ENCODE data around the gene DOK6.

DOK6 gene

GRCh38 chr18:69569133-69569532 is 168.4 kb downstream of the DOK6 start:
- H3K79me2 ChIP-seq (ENCODE audit: control insufficient read depth, insufficient read depth, low read length, poor library complexity) = no peaks in the 10 kb centered on the region
- H3K14ac ChIP-seq (ENCODE audit: low read length) = no peak overlapping the region
- H4K8ac ChIP-seq (ENCODE audit: low read depth, low read length) = no peak overlapping the region
- H4K91ac ChIP-seq (ENCODE audit: low read depth, low read length) = no peak overlapping the region
- no peak overlapping the region for H4K12ac ChIP-seq (ENCODE audit: low read depth, low read length)
- no CpG with 5 or more reads among the region's 2 CpGs for WGBS (ENCODE audit: extremely low coverage, insufficient coverage, insufficient read length)
- no peak overlapping the region for H3K18ac ChIP-seq (ENCODE audit: low read length)
- peaks cover 10% of the 10 kb centered on the region for H3K9me3 ChIP-seq (ENCODE audit: insufficient read depth, low read depth, low read length)
- no peak overlapping the region for H2AFZ ChIP-seq (ENCODE audit: insufficient read depth, low read length, poor library complexity)
- H3K4me3 ChIP-seq (ENCODE audit: low read depth, low read length) = no peak overlapping the region
- H3K23ac ChIP-seq (ENCODE audit: low read length) = no peak overlapping the region
- H2BK5ac ChIP-seq (ENCODE audit: low read depth, low read length, poor library complexity) = no peak overlapping the region
- no peak overlapping the region for H3K4ac ChIP-seq (ENCODE audit: low read depth, low read length)
- H3K27ac ChIP-seq (ENCODE audit: low read depth, low read length) = no peak overlapping the region
- no peak overlapping the region for H3K4me2 ChIP-seq (ENCODE audit: low read length)
- no peak overlapping the region for H2AK5ac ChIP-seq (ENCODE audit: low read length)
- no peak overlapping the region for H2BK12ac ChIP-seq (ENCODE audit: low read length)
- DNase-seq = no peak
- no peaks in the 10 kb centered on the region for H3K79me1 ChIP-seq (ENCODE audit: low read length)
- no peak overlapping the region for H2BK120ac ChIP-seq (ENCODE audit: insufficient read depth, low read length, poor library complexity)
- H3K27me3 ChIP-seq (ENCODE audit: insufficient read depth, low read length) = no peaks in the 10 kb centered on the region
- no peaks in the 10 kb centered on the region for H3K4me1 ChIP-seq (ENCODE audit: control insufficient read depth in 1 of 2, insufficient read depth in 2 of 2, low read length in 2 of 2)
- H3K9ac ChIP-seq (ENCODE audit: low read length) = no peak overlapping the region
- H3K36me3 ChIP-seq (ENCODE audit: control insufficient read depth in 1 of 2, insufficient read depth in 2 of 2, low read length in 2 of 2) = no peaks in the 10 kb centered on the region

GRCh38 chr18:69574401-69574800 is 173.7 kb downstream of the DOK6 start:
- DNase-seq = no peak
- Histone ChIP-seq H3K4ac (ENCODE audit: low read depth, low read length) (no peak overlapping the region), H2BK5ac (ENCODE audit: low read depth, low read length, poor library complexity) (no peak overlapping the region), H2BK120ac (ENCODE audit: insufficient read depth, low read length, poor library complexity) (no peak overlapping the region), H4K91ac (ENCODE audit: low read depth, low read length) (no peak overlapping the region), H2AFZ (ENCODE audit: insufficient read depth, low read length, poor library complexity) (no peak overlapping the region), H3K79me1 (ENCODE audit: low read length) (no peaks in the 10 kb centered on the region), H4K12ac (ENCODE audit: low read depth, low read length) (no peak overlapping the region), H3K36me3 (ENCODE audit: control insufficient read depth in 1 of 2, insufficient read depth in 2 of 2, low read length in 2 of 2) (no peaks in the 10 kb centered on the region), H3K18ac (ENCODE audit: low read length) (no peak overlapping the region), H3K27ac (ENCODE audit: low read depth, low read length) (no peak overlapping the region), H3K23ac (ENCODE audit: low read length) (no peak overlapping the region), H3K79me2 (ENCODE audit: control insufficient read depth, insufficient read depth, low read length, poor library complexity) (no peaks in the 10 kb centered on the region), H3K4me3 (ENCODE audit: low read depth, low read length) (no peak overlapping the region), H2AK5ac (ENCODE audit: low read length) (no peak overlapping the region), H3K9ac (ENCODE audit: low read length) (no peak overlapping the region), H2BK12ac (ENCODE audit: low read length) (no peak overlapping the region), H3K4me1 (ENCODE audit: control insufficient read depth in 1 of 2, insufficient read depth in 2 of 2, low read length in 2 of 2) (no peaks in the 10 kb centered on the region), H3K27me3 (ENCODE audit: insufficient read depth, low read length) (no peaks in the 10 kb centered on the region), H3K14ac (ENCODE audit: low read length) (no peak overlapping the region), H3K9me3 (ENCODE audit: insufficient read depth, low read depth, low read length) (no peaks in the 10 kb centered on the region), H3K4me2 (ENCODE audit: low read length) (no peak overlapping the region), H4K8ac (ENCODE audit: low read depth, low read length) (no peak overlapping the region)
- WGBS (ENCODE audit: extremely low coverage, insufficient coverage, insufficient read length) = no CpG with 5 or more reads among the region's 2 CpGs

- no peak overlapping the region for H4K12ac ChIP-seq (ENCODE audit: low read depth, low read length)
- no peak overlapping the region for H2BK120ac ChIP-seq (ENCODE audit: insufficient read depth, low read length, poor library complexity)
- no peak overlapping the region for H3K4me3 ChIP-seq (ENCODE audit: low read depth, low read length)
- H2AFZ ChIP-seq (ENCODE audit: insufficient read depth, low read length, poor library complexity) = no peak overlapping the region
- H3K4ac ChIP-seq (ENCODE audit: low read depth, low read length) = no peak overlapping the region
- H3K18ac ChIP-seq (ENCODE audit: low read length) = no peak overlapping the region
- H2BK12ac ChIP-seq (ENCODE audit: low read length) = no peak overlapping the region
- H3K79me1 ChIP-seq (ENCODE audit: low read length) = no peaks in the 10 kb centered on the region
- no peaks in the 10 kb centered on the region for H3K36me3 ChIP-seq (ENCODE audit: control insufficient read depth in 1 of 2, insufficient read depth in 2 of 2, low read length in 2 of 2)
- H3K27ac ChIP-seq (ENCODE audit: low read depth, low read length) = no peak overlapping the region
- no peaks in the 10 kb centered on the region for H3K79me2 ChIP-seq (ENCODE audit: control insufficient read depth, insufficient read depth, low read length, poor library complexity)
- H3K9ac ChIP-seq (ENCODE audit: low read length) = no peak overlapping the region
- no CpG with 5 or more reads among the region's 3 CpGs for WGBS (ENCODE audit: extremely low coverage, insufficient coverage, insufficient read length)
- H2BK5ac ChIP-seq (ENCODE audit: low read depth, low read length, poor library complexity) = no peak overlapping the region
- no peak overlapping the region for H3K23ac ChIP-seq (ENCODE audit: low read length)
- H4K8ac ChIP-seq (ENCODE audit: low read depth, low read length) = no peak overlapping the region
- no peak overlapping the region for H4K91ac ChIP-seq (ENCODE audit: low read depth, low read length)
- H3K4me2 ChIP-seq (ENCODE audit: low read length) = no peak overlapping the region
- H3K9me3 ChIP-seq (ENCODE audit: insufficient read depth, low read depth, low read length) = no peaks in the 10 kb centered on the region
- DNase-seq = no peak
- H2AK5ac ChIP-seq (ENCODE audit: low read length) = no peak overlapping the region
- H3K27me3 ChIP-seq (ENCODE audit: insufficient read depth, low read length) = no peaks in the 10 kb centered on the region
- no peak overlapping the region for H3K14ac ChIP-seq (ENCODE audit: low read length)
- no peaks in the 10 kb centered on the region for H3K4me1 ChIP-seq (ENCODE audit: control insufficient read depth in 1 of 2, insufficient read depth in 2 of 2, low read length in 2 of 2)
Observed at GRCh38 chr18:69580107-69580506, 179.4 kb downstream of the DOK6 start.

GRCh38 chr18:69584429-69584828 is 183.7 kb downstream of the DOK6 start:
- H3K27ac ChIP-seq (ENCODE audit: low read depth, low read length) = no peak overlapping the region
- H2AK5ac ChIP-seq (ENCODE audit: low read length) = no peak overlapping the region
- no peak overlapping the region for H4K91ac ChIP-seq (ENCODE audit: low read depth, low read length)
- H2BK120ac ChIP-seq (ENCODE audit: insufficient read depth, low read length, poor library complexity) = no peak overlapping the region
- no peak overlapping the region for H3K9ac ChIP-seq (ENCODE audit: low read length)
- H3K4me1 ChIP-seq (ENCODE audit: control insufficient read depth in 1 of 2, insufficient read depth in 2 of 2, low read length in 2 of 2) = no peaks in the 10 kb centered on the region
- H2BK12ac ChIP-seq (ENCODE audit: low read length) = no peak overlapping the region
- H3K14ac ChIP-seq (ENCODE audit: low read length) = no peak overlapping the region
- H3K36me3 ChIP-seq (ENCODE audit: control insufficient read depth in 1 of 2, insufficient read depth in 2 of 2, low read length in 2 of 2) = no peaks in the 10 kb centered on the region
- no peak overlapping the region for H4K8ac ChIP-seq (ENCODE audit: low read depth, low read length)
- H4K12ac ChIP-seq (ENCODE audit: low read depth, low read length) = no peak overlapping the region
- no peaks in the 10 kb centered on the region for H3K79me2 ChIP-seq (ENCODE audit: control insufficient read depth, insufficient read depth, low read length, poor library complexity)
- no peaks in the 10 kb centered on the region for H3K9me3 ChIP-seq (ENCODE audit: insufficient read depth, low read depth, low read length)
- no peak overlapping the region for H3K23ac ChIP-seq (ENCODE audit: low read length)
- no peak for DNase-seq
- H2BK5ac ChIP-seq (ENCODE audit: low read depth, low read length, poor library complexity) = no peak overlapping the region
- no CpG with 5 or more reads among the region's 6 CpGs for WGBS (ENCODE audit: extremely low coverage, insufficient coverage, insufficient read length)
- H3K27me3 ChIP-seq (ENCODE audit: insufficient read depth, low read length) = no peaks in the 10 kb centered on the region
- H3K4me2 ChIP-seq (ENCODE audit: low read length) = no peak overlapping the region
- no peak overlapping the region for H3K4me3 ChIP-seq (ENCODE audit: low read depth, low read length)
- no peak overlapping the region for H2AFZ ChIP-seq (ENCODE audit: insufficient read depth, low read length, poor library complexity)
- no peaks in the 10 kb centered on the region for H3K79me1 ChIP-seq (ENCODE audit: low read length)
- no peak overlapping the region for H3K18ac ChIP-seq (ENCODE audit: low read length)
- no peak overlapping the region for H3K4ac ChIP-seq (ENCODE audit: low read depth, low read length)
